Epithelial cell of proximal tubule (primary cell): ENCODE measurements around the gene ADRA1B. TPM values are rescaled to one million over a fixed set of nuclear protein-coding genes. Genes with fewer than 3 reads are reported as not detected.

Experiments used
- DNase-seq: peaks from one replicate; pipeline ENCODE4 v3.0.0-alpha.2; 2011; ENCODE audit warnings: low read depth
- H3K4me3 ChIP-seq: 2 replicates; pipeline ENCODE4 v1.5.1; 2011; ENCODE audit warnings: low read depth, mild to moderate bottlenecking, low read length
- total RNA-seq: library from RNA; depleted of rRNA; stranded (reverse); fragments of >200 nt; gene quantifications from 2 replicates; pipeline ENCODE4 v1.2.3, GENCODE V29; 2015
- TF ChIP-seq, protein P1 (sequence below): conservative IDR thresholded peaks from 2 replicates; pipeline ENCODE4 v1.5.1; 2012; ENCODE audit warnings: low read depth, mild to moderate bottlenecking, low read length

ADRA1B gene
- total RNA-seq, 1 donor from 2014 or later = 4.0 TPM

DNA sequence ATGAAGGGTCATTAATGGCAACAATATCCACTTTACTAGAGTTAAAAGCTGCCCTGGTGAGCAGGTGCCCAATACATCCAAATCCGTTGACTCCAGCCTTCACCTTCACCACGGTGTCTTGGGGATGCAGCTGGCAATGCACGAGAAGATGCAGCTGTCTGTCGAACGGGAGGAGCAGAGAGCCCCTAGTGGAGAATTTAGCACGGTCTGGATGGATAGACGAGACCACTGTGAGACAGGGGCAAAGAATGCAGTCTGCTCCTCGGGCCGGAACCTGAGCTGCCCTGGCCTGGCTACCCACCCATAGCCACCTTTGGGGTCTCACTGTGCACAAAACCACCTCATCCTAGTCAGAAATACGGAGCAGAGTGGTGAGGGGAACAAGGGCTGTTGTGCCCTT, 35.1 kb downstream of the ADRA1B start:
- DNase-seq = no peak
- no peak overlapping the region for H3K4me3 ChIP-seq
- TF ChIP-seq, protein P1, sequence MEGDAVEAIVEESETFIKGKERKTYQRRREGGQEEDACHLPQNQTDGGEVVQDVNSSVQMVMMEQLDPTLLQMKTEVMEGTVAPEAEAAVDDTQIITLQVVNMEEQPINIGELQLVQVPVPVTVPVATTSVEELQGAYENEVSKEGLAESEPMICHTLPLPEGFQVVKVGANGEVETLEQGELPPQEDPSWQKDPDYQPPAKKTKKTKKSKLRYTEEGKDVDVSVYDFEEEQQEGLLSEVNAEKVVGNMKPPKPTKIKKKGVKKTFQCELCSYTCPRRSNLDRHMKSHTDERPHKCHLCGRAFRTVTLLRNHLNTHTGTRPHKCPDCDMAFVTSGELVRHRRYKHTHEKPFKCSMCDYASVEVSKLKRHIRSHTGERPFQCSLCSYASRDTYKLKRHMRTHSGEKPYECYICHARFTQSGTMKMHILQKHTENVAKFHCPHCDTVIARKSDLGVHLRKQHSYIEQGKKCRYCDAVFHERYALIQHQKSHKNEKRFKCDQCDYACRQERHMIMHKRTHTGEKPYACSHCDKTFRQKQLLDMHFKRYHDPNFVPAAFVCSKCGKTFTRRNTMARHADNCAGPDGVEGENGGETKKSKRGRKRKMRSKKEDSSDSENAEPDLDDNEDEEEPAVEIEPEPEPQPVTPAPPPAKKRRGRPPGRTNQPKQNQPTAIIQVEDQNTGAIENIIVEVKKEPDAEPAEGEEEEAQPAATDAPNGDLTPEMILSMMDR = peak; percentile 55

DNA sequence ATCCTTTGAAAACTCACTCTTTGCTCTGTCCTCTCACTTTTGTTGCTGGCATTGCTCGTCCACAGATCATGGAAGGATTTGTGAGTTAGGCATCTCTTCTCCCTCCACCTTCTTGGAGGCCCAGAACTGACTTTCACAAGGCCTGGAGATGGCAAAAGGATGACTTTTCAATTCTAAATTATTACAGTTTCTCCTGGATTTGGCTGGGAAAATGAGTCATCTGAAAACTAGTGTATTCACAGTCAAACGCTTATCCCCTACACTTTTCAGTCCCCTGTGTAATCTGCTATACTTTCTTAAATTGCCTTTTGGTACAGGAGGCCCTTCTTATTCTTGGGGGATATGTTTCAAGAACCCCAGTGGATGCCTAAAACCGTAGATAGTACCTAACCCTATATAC, 35.6 kb downstream of the ADRA1B start:
- TF ChIP-seq, protein P1 = no peak
- H3K4me3 ChIP-seq = no peak overlapping the region
- DNase-seq = no peak

DNA sequence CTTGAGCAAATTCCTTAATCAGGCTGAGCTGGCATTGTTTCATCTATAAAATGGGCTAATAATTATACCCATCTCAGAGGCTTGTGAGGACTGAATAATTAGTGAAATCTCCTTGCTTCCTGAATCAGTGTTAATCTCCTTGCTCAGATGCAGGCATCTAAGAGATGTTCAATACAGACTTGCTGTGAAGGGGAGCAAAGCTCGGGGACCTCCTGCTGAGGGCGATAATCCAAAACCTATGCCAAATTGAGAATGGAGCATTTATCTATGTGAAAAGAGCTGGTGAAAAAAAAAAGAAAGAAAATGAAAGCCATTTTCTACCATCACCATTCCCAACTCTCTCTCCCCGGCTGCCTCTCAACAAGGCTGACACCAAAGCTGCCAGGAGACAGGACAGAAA, 37.3 kb downstream of the ADRA1B start:
- TF ChIP-seq, protein P1 = no peak
- H3K4me3 ChIP-seq = no peak overlapping the region
- DNase-seq = no peak

DNA sequence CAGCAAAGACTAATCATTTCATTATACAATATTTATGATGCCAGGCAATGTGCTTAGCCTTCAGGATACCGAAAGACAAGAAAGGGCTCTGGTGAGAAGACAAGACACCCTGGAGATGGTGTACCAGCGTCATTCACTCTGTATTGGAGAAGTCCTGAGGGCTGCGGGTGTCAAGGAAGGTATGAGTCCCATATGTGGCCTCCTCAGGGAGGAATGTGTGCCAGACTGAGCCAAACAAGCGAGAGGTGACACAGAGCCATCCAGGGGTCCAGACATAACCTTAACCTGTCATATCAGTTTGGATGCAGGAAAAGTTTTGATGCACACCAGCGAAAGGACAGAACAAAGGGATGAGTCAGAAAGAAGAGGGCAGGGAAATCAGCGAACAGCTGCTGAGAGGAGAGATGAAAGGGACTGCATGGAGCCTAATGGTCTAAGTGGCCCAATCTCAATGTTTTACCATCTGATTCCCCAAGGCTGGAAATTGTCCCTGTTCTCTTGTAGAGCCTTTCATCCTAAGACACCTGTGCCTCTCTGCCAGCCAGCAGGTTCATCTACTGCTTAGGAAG, 38.9 kb downstream of the ADRA1B start:
- DNase-seq = no peak
- TF ChIP-seq, protein P1 = no peak
- no peak overlapping the region for H3K4me3 ChIP-seq

DNA sequence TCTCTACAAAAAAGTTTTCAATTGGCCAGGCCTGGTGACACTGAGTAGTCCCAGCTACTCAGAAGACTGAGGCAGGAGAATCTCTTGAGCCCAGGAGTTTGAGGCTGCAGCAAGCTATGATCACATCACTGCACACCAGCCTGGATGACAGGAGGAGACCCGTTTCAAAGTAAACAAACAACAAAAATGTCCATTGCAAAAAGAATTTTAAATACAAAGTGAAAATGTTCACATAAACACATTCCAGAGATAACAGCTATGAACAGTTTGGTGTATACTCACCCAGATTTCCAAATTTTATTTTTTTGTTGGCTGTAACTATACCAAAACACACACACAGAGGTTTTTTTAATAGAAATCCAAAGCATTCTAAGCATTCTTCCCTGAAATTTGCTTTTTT, 39.8 kb downstream of the ADRA1B start:
- TF ChIP-seq, protein P1 = no peak
- no peak for DNase-seq

DNA sequence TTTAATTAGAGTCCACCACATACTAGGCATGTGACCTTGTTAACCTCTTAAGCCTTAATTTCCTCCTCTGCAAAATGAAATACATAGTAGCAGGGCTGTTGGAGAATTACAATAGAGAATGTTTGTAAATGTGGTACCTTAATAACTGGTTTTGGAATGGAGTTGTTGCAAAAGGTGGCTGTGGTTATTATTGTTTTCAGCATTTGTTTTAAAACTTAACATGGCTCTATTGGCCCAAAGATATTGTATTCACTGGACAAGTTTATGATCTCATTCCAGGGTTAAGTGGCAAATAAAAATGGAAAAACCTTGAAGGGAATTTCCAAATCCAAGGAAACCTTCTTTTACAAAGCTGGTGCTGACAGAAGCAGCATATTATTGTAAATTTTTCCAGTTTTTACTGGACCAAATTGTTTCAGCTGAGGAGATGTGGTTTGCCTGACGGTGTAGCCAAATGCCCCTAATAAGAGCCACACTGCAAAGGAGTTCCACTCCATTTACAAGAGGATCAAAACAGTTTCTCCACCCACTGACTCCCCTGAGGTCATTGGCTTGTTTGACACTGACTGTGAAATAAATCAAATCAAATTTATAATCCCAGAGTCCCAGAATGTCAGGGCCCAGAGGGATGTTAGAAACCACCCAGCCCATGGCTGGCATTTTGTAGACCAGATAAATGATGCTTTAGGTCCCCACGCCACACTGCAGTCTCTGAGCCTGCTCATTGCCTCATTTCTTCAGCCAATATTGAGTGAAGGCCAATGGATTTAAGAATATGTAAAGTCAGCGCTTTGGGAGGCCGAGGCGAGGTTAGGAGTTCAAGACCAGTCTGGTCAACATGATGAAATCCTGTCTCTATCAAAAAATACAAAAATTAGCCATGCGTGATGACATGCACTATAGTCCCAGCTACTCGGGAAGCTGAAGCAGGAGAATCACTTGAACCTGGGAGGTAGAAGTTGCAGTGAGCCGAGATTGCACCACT, 45.2 kb downstream of the ADRA1B start:
- TF ChIP-seq, protein P1 = no peak
- no peak for DNase-seq
- no peak overlapping the region for H3K4me3 ChIP-seq

More for the DNA sequence above, 39.8 kb downstream of the ADRA1B start:
- no peak overlapping the region for H3K4me3 ChIP-seq
